ENCODE data around the gene GRIA2.

Gene GRIA2

GRCh38 chr4:157265281-157265680 lies 44.8 kb downstream of the GRIA2 start:
- DNase-seq, result no peak

GRCh38 chr4:157270108-157270507 lies 49.6 kb downstream of the GRIA2 start:
- no peak for DNase-seq

- DNase-seq, result no peak
These were observed 50.0 kb downstream of the GRIA2 start for GRCh38 chr4:157270552-157270951.

- no peak for DNase-seq
These were observed 50.8 kb downstream of the GRIA2 start for GRCh38 chr4:157271166-157271869.

- no peak for DNase-seq
These were observed 60.1 kb downstream of the GRIA2 start for GRCh38 chr4:157280673-157281072.

GRCh38 chr4:157282019-157282418 lies 61.5 kb downstream of the GRIA2 start:
- DNase-seq, result no peak

- DNase-seq, result no peak
These were observed 66.9 kb downstream of the GRIA2 start for GRCh38 chr4:157287445-157287844.

- no peak for DNase-seq
These were observed 70.1 kb downstream of the GRIA2 start for GRCh38 chr4:157290622-157291021.

GRCh38 chr4:157291071-157291470 lies 70.5 kb downstream of the GRIA2 start:
- DNase-seq, result no peak

- no peak for DNase-seq
These were observed 73.1 kb downstream of the GRIA2 start for GRCh38 chr4:157293673-157294072.

- DNase-seq, result no peak
These were observed 74.0 kb downstream of the GRIA2 start for GRCh38 chr4:157294575-157294974.

GRCh38 chr4:157300701-157301100 lies 80.2 kb downstream of the GRIA2 start:
- no peak for DNase-seq

GRCh38 chr4:157303471-157303960 lies 83.0 kb downstream of the GRIA2 start:
- no peak for DNase-seq

GRCh38 chr4:157304769-157305168 lies 84.2 kb downstream of the GRIA2 start:
- no peak for DNase-seq

GRCh38 chr4:157312702-157313101 lies 92.2 kb downstream of the GRIA2 start:
- DNase-seq, result no peak

GRCh38 chr4:157314906-157315305 lies 94.4 kb downstream of the GRIA2 start:
- DNase-seq, result no peak

GRCh38 chr4:157315968-157316367 lies 95.4 kb downstream of the GRIA2 start:
- no peak for DNase-seq

- no peak for DNase-seq
These were observed 99.6 kb downstream of the GRIA2 start for GRCh38 chr4:157320092-157320491.

GRCh38 chr4:157327666-157328065 lies 107.1 kb downstream of the GRIA2 start:
- no peak for DNase-seq

- DNase-seq, result no peak
These were observed 137.4 kb downstream of the GRIA2 start for GRCh38 chr4:157357887-157358286.

GRCh38 chr4:157358439-157358838 lies 137.9 kb downstream of the GRIA2 start:
- DNase-seq, result no peak

- DNase-seq, result no peak
These were observed 138.3 kb downstream of the GRIA2 start for GRCh38 chr4:157358851-157359250.

- DNase-seq, result no peak
These were observed 142.8 kb downstream of the GRIA2 start for GRCh38 chr4:157363360-157363759.

GRCh38 chr4:157372154-157372553 lies 151.6 kb downstream of the GRIA2 start:
- no peak for DNase-seq

- DNase-seq, result no peak
These were observed 152.0 kb downstream of the GRIA2 start for GRCh38 chr4:157372567-157372966.

Data from effector CD4-positive, alpha-beta T cell (primary cell).